Body of pancreas (tissue), 4 donors: Measurements from ENCODE around the gene KIAA0930. TPM values are rescaled to one million over a fixed set of nuclear protein-coding genes. Genes with fewer than 3 reads are reported as not detected.

Source experiments
- ATAC-seq: fragments of 150-250 bp; one replicate; pipeline ENCODE4 v1.9.1; 2016
- DNase-seq, 4 donors: peaks; one replicate each; pipeline ENCODE4 v3.0.0-alpha.2; 2019
- H3K27ac ChIP-seq, 4 donors: fragments of 200-600 bp; sonication (generic); 1 replicate in 3 of 4; 2 replicates in 1 of 4; pipeline versions ENCODE4 v1.5.1 to v1.6.1; 2016 to 2019; ENCODE audit warnings: mild to moderate bottlenecking in 1 of 4, mixed read lengths in 1 of 4, moderate library complexity in 1 of 4
- H3K27me3 ChIP-seq, 2 donors: fragments of 200-600 bp; sonication (generic); one replicate each; pipeline ENCODE4 v1.6.0; 2016; ENCODE audit warnings: mild to moderate bottlenecking in 1 of 2
- H3K36me3 ChIP-seq, 2 donors: fragments of 200-600 bp; sonication (generic); replicated peaks in 1 of 2; 2 replicates each; pipeline ENCODE4 v1.5.1; 2016; ENCODE audit warnings: low read depth in 2 of 2; ENCODE audit not compliant: insufficient read depth in 1 of 2
- H3K4me1 ChIP-seq: fragments of 200-600 bp; sonication (generic); one replicate; pipeline ENCODE4 v1.6.0; 2016
- H3K4me3 ChIP-seq, 2 donors: fragments of 200-600 bp; sonication (generic); 1 replicate in 1 of 2; 2 replicates in 1 of 2; pipeline ENCODE4 v1.5.1; 2016 to 2019
- H3K9me3 ChIP-seq, 3 donors: fragments of 200-600 bp; sonication (generic); 1 replicate in 2 of 3; 2 replicates in 1 of 3; pipeline ENCODE4 v1.5.1; 2016
- CTCF ChIP-seq, 7 experiments: fragments of 450-650 bp in 4 of 7; fragments of 200-600 bp in 3 of 7; sonication (generic) in 3 of 7; IDR thresholded peaks; one replicate each; pipeline ENCODE4 v1.5.1; 2016 to 2019; ENCODE audit warnings: antibody characterized with exemption in 7 of 7
- POLR2A ChIP-seq, 3 donors: fragments of 450-650 bp; IDR thresholded peaks; one replicate each; pipeline ENCODE4 v1.6.1; 2016; ENCODE audit warnings: antibody characterized with exemption in 3 of 3, mild to moderate bottlenecking in 2 of 3
- WGBS, 2 donors: methylation state at CpG; one replicate each; pipeline ENCODE4 v1.1.5; 2017; 5-methylcytosine and 5-hydroxymethylcytosine counted together
- intact Hi-C: fragments of 100-400 bp; cut with DNase I; formaldehyde crosslinking; loops from one replicate; pipeline ENCODE4 v1.15.1; 2023
- total RNA-seq, 2 donors: library from RNA; depleted of rRNA; stranded (reverse); fragments of >200 nt; gene quantifications; one replicate each; pipeline ENCODE4 v1.1.0, GENCODE V29; 2016

KIAA0930 gene
- total RNA-seq, 2 donors from 2014 or later: 14.2 to 17.9 TPM

- Histone ChIP-seq H3K27me3 (no peaks in the 10 kb centered on the region), H3K4me1 (peaks cover 14% of the 10 kb centered on the region), H3K27ac (no peak overlapping the region), H3K4me3 (no peak overlapping the region), H3K36me3 (no peaks in the 10 kb centered on the region), H3K9me3 (no peaks in the 10 kb centered on the region)
- ATAC-seq (no peak), DNase-seq (no peak)
- 50 to 55% methylated on average over 15 of the region's 15 CpGs for WGBS, 2 donors
- TF ChIP-seq CTCF (IDR thresholded peaks at IDR 0.05): no peak
- TF ChIP-seq POLR2A (IDR thresholded peaks at IDR 0.05): no peak
- intact Hi-C loops: loop anchor here (5.0 to 10.0 kb wide), 2 partner anchors 159 to 281 kb away; no protein-coding TSS in a partner anchor
These were observed 32.9 kb upstream of the KIAA0930 start for GRCh38 chr22:45273452-45274075.

DNA sequence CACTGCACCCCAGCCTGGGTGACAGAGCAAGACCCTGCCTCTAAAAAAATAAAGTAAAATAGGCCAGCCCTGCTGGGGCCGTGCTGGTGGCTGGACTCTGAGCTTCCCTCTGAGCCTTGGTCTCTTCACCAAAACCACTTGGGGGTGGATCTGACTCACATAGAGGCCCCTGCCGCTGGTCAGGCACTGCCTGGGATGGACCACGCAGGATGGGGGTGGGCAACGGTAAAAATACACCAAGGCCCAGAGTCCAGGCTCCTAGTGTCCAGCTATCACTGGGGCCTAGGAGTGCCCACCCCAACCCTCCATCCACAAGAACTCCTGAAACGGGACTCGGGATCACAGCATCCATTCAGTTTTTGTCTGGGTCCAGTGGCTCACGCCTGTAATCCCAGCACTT is 31.8 kb upstream of the KIAA0930 start:
- Histone ChIP-seq H3K36me3 (no peaks in the 10 kb centered on the region), H3K9me3 (no peaks in the 10 kb centered on the region), H3K27ac (peak overlapping the region in 1 of 4 donors; percentile 37), H3K4me3 (no peak overlapping the region), H3K4me1 (peaks cover 14% of the 10 kb centered on the region), H3K27me3 (no peaks in the 10 kb centered on the region)
- DNase-seq: no peak
- ATAC-seq: no peak
- TF ChIP-seq POLR2A (IDR thresholded peaks at IDR 0.05) (no peak), CTCF (IDR thresholded peaks at IDR 0.05) (no peak)
- intact Hi-C loops: loop anchor here (5.0 to 10.0 kb wide), 2 partner anchors 160 to 282 kb away; no protein-coding TSS in a partner anchor
- 71 to 80% methylated on average over 2 to 7 of the region's 7 CpGs for WGBS, 2 donors

GRCh38 chr22:45271667-45272201 is 31.0 kb upstream of the KIAA0930 start:
- Histone ChIP-seq H3K27me3 (no peaks in the 10 kb centered on the region), H3K4me1 (peaks cover 14% of the 10 kb centered on the region), H3K4me3 (no peak overlapping the region), H3K36me3 (no peaks in the 10 kb centered on the region), H3K27ac (no peak overlapping the region), H3K9me3 (no peaks in the 10 kb centered on the region)
- peak in 2 of 4 donors; percentile 44 to 66 for DNase-seq
- no peak for TF ChIP-seq POLR2A (IDR thresholded peaks at IDR 0.05)
- intact Hi-C loops: loop anchor here (5.0 to 10.0 kb wide), 2 partner anchors 161 to 283 kb away; no protein-coding TSS in a partner anchor
- 57 to 60% methylated on average over 13 of the region's 13 CpGs for WGBS, 2 donors
- ATAC-seq: no peak

DNA sequence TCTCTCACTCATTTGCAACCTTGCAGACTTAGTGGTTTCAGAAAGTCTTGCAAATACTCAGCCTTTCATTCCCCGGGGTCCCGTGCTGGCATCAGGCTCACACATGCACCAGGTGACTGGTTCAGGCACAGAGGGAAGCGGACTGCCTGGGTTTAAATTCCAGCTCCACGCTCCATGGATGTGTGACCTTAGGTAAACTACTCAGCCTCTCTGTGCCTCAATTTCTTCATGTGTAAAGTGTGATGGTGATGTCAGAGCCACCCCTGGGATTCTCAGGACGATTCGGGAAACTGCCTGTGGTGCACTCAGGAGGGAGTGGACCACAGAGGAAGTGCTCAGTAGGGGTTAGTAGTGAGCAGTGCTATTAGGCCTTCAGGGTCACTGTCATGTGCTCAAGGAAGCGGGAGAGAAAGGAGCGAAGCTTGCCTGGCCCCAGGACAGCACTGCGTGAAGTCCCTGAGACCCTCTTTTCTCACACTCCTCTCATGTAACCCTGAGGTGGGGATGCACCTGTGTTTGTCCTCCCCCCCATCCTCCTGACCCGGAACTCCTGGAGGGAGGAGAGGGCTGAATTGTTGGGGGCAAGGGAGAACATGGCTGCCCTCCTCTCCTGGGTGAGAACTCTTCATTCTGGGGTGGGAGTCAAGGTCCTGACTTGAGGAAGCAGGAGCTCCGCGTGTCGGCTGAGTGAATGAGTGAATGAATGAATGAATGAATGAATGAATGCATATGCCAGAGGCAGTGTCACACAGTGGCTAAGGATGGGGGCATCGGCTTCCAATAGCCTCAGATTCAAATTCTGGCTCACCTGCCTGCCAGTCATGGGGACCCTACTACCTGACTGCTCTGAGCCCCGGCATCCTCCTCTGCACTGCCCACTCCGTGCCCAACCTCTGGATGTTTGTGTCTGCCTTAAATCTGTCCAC is 29.7 kb upstream of the KIAA0930 start:
- DNase-seq (no peak), ATAC-seq (no peak)
- Histone ChIP-seq H3K27me3 (no peaks in the 10 kb centered on the region), H3K4me1 (peaks cover 14% of the 10 kb centered on the region), H3K27ac (no peak overlapping the region), H3K9me3 (no peaks in the 10 kb centered on the region), H3K4me3 (no peak overlapping the region), H3K36me3 (no peaks in the 10 kb centered on the region)
- TF ChIP-seq CTCF (IDR thresholded peaks at IDR 0.05): no peak
- intact Hi-C loops: loop anchor here (5.0 to 10.0 kb wide), 2 partner anchors 162 to 284 kb away; no protein-coding TSS in a partner anchor
- 71 to 83% methylated on average over 14 to 16 of the region's 16 CpGs for WGBS, 2 donors
